H1 (cell line): Measurements from ENCODE around the gene BAZ2A. TPM values are rescaled to one million over a fixed set of nuclear protein-coding genes. Genes with fewer than 3 reads are reported as not detected.

Source experiments
- CTCF ChIA-PET: fragments of 300-600 bp; sonication (Branson Sonifier 250); formaldehyde crosslinking; loops from one replicate; lab custom pipeline; 2021; ENCODE audit not compliant: partially characterized antibody; lab: Charles Lee
- POLR2A ChIA-PET: fragments of 300-600 bp; sonication (Branson Sonifier 250); formaldehyde crosslinking; loops from one replicate; lab custom pipeline; 2021; ENCODE audit warnings: inconsistent platforms; ENCODE audit not compliant: partially characterized antibody; lab: Charles Lee
- DNase-seq, 2 experiments: peaks; one replicate each; pipeline versions ENCODE4 v3.0.0 to v3.0.0-alpha.2; 2010 to 2022; ENCODE audit warnings: low spot score in 2 of 2, low read depth in 1 of 2, mixed read lengths in 1 of 2
- FAIRE-seq: peaks from 2 replicates; lab custom pipeline; 2011; peaks lifted over from hg19 to GRCh38; lab: Jason Lieb, UNC
- H2AFZ ChIP-seq: 2 replicates; pipeline ENCODE4 v1.8.1; 2012; ENCODE audit warnings: low read length, inconsistent platforms
- H2AK5ac ChIP-seq: 2 replicates; pipeline ENCODE4 v1.6.1; 2013; ENCODE audit warnings: low read depth, low read length
- H2BK120ac ChIP-seq: replicated peaks from 2 replicates; pipeline ENCODE3; 2013; ENCODE audit warnings: low read depth, low read length, inconsistent platforms
- H2BK12ac ChIP-seq: 2 replicates; pipeline ENCODE4 v1.6.1; 2013; ENCODE audit warnings: low read depth, low read length
- H2BK15ac ChIP-seq: 2 replicates; pipeline ENCODE4 v1.6.1; 2013; ENCODE audit warnings: low read length
- H2BK20ac ChIP-seq: 2 replicates; pipeline ENCODE4 v1.6.1; 2013; ENCODE audit warnings: low read length
- H2BK5ac ChIP-seq: 2 replicates; pipeline ENCODE4 v1.6.1; 2013; ENCODE audit warnings: low read depth, low read length
- H3K14ac ChIP-seq: 2 replicates; pipeline ENCODE4 v1.6.1; 2013; ENCODE audit warnings: inconsistent platforms; ENCODE audit not compliant: insufficient read length
- H3K18ac ChIP-seq: 2 replicates; pipeline ENCODE4 v1.6.1; 2013; ENCODE audit warnings: low read length; ENCODE audit errors: extremely low read depth
- H3K23ac ChIP-seq: 2 replicates; pipeline ENCODE4 v1.6.1; 2013; ENCODE audit warnings: inconsistent platforms; ENCODE audit not compliant: insufficient read length
- H3K23me2 ChIP-seq: 2 replicates; pipeline ENCODE4 v1.6.1; 2013; ENCODE audit warnings: low read depth, low read length
- H3K27ac ChIP-seq: 2 replicates; pipeline ENCODE4 v1.6.1; 2011; ENCODE audit warnings: low read depth, low read length, inconsistent platforms
- H3K27me3 ChIP-seq, 4 experiments: replicated peaks in 1 of 4; 1 replicate in 1 of 4; 2 replicates in 3 of 4; pipeline versions ENCODE4 v1.6.1 to v1.8.1; 2011 to 2013; ENCODE audit warnings: low read length in 3 of 4, mild to moderate bottlenecking in 3 of 4, inconsistent platforms in 2 of 4, mixed read lengths in 2 of 4, moderate library complexity in 1 of 4; ENCODE audit not compliant: control insufficient read depth in 3 of 4, insufficient read depth in 3 of 4; ENCODE audit errors: extremely low read depth in 1 of 4
- H3K36me3 ChIP-seq, 4 experiments: 2 replicates each; pipeline versions ENCODE4 v1.6.1 to v1.8.1; 2011 to 2013; ENCODE audit warnings: mild to moderate bottlenecking in 4 of 4, low read length in 3 of 4, moderate library complexity in 2 of 4, control low read depth in 1 of 4, inconsistent platforms in 1 of 4; ENCODE audit not compliant: insufficient read depth in 4 of 4, control insufficient read depth in 2 of 4
- H3K4ac ChIP-seq: replicated peaks from 2 replicates; pipeline ENCODE3; 2013; ENCODE audit warnings: low read length, low read depth, mixed read lengths, inconsistent platforms; ENCODE audit not compliant: insufficient read length
- H3K4me1 ChIP-seq, 4 experiments: replicated peaks in 1 of 4; 1 replicate in 1 of 4; 2 replicates in 3 of 4; pipeline versions ENCODE4 v1.6.1 to v1.8.1; 2011 to 2013; ENCODE audit warnings: low read length in 3 of 4, inconsistent platforms in 2 of 4, mixed read lengths in 1 of 4; ENCODE audit not compliant: insufficient read depth in 4 of 4, control insufficient read depth in 3 of 4
- H3K4me2 ChIP-seq, 2 experiments: 2 replicates each; pipeline versions ENCODE4 v1.6.1 to v1.8.1; 2011 to 2013; ENCODE audit warnings: low read depth in 2 of 2, low read length in 2 of 2, control low read depth in 1 of 2, inconsistent platforms in 1 of 2, mild to moderate bottlenecking in 1 of 2; ENCODE audit not compliant: insufficient read depth in 1 of 2
- H3K4me3 ChIP-seq, 4 experiments: fragments of 200-600, 300-600 bp in 1 of 4; sonication (generic), shearing (Covaris generic), sonication (Bioruptor Twin) in 1 of 4; 2 replicates each; pipeline versions ENCODE4 v1.5.1 to v1.8.1; 2011 to 2016; ENCODE audit warnings: low read length in 4 of 4, low read depth in 3 of 4, control low read depth in 2 of 4, inconsistent platforms in 2 of 4, mild to moderate bottlenecking in 2 of 4, mixed read lengths in 1 of 4, moderate library complexity in 1 of 4; ENCODE audit not compliant: insufficient read depth in 2 of 4; ENCODE audit errors: extremely low read depth in 1 of 4
- H3K56ac ChIP-seq: replicated peaks from 2 replicates; pipeline ENCODE3; 2013; ENCODE audit warnings: low read depth, mild to moderate bottlenecking, mixed read lengths, low read length, inconsistent platforms; ENCODE audit not compliant: insufficient read length
- H3K79me1 ChIP-seq: 2 replicates; pipeline ENCODE4 v1.6.1; 2013; ENCODE audit warnings: low read depth, low read length, control low read depth
- H3K79me2 ChIP-seq, 2 experiments: 2 replicates each; pipeline versions ENCODE4 v1.6.1 to v1.8.1; 2012 to 2013; ENCODE audit warnings: low read length in 2 of 2, mild to moderate bottlenecking in 2 of 2, inconsistent platforms in 1 of 2; ENCODE audit not compliant: insufficient read depth in 2 of 2, control insufficient read depth in 1 of 2
- H3K9ac ChIP-seq, 4 experiments: replicated peaks in 1 of 4; 1 replicate in 1 of 4; 2 replicates in 3 of 4; pipeline versions ENCODE4 v1.6.1 to v1.8.1; 2011 to 2013; ENCODE audit warnings: low read depth in 3 of 4, low read length in 3 of 4, control low read depth in 2 of 4, mild to moderate bottlenecking in 2 of 4, moderate library complexity in 2 of 4, inconsistent platforms in 1 of 4; ENCODE audit errors: extremely low read depth in 1 of 4
- H3K9me3 ChIP-seq, 2 experiments: 2 replicates each; pipeline versions ENCODE4 v1.6.1 to v1.8.1; 2012 to 2013; ENCODE audit warnings: mild to moderate bottlenecking in 2 of 2, moderate library complexity in 2 of 2, control low read depth in 1 of 2, inconsistent platforms in 1 of 2, low read depth in 1 of 2, low read length in 1 of 2, mixed read lengths in 1 of 2; ENCODE audit not compliant: insufficient read depth in 2 of 2
- H4K20me1 ChIP-seq, 2 experiments: replicated peaks in 1 of 2; 2 replicates each; pipeline versions ENCODE3 to v1.8.1; 2011 to 2013; ENCODE audit warnings: inconsistent platforms in 2 of 2, low read length in 2 of 2, mild to moderate bottlenecking in 1 of 2; ENCODE audit not compliant: insufficient read depth in 2 of 2, control insufficient read depth in 1 of 2
- H4K5ac ChIP-seq: 2 replicates; pipeline ENCODE4 v1.6.1; 2013; ENCODE audit warnings: low read length, low read depth, mixed read lengths, inconsistent platforms; ENCODE audit not compliant: insufficient read length
- H4K8ac ChIP-seq: 2 replicates; pipeline ENCODE4 v1.8.0; 2013; ENCODE audit warnings: mild to moderate bottlenecking, moderate library complexity, low read length, inconsistent platforms; ENCODE audit not compliant: insufficient read depth; ENCODE audit errors: extremely low read depth
- H4K91ac ChIP-seq: replicated peaks from 2 replicates; pipeline ENCODE3; 2013; ENCODE audit warnings: low read length, mixed read lengths, inconsistent platforms; ENCODE audit not compliant: insufficient read length
- ASH2L ChIP-seq: fragments of 200-600, 300-600 bp; sonication (generic); IDR thresholded peaks from one replicate; pipeline ENCODE4 v1.7.1; 2017; ENCODE audit warnings: low read length
- CBX8 ChIP-seq: fragments of 300-800, 300-1000 bp; sonication (generic); IDR thresholded peaks from 2 replicates; pipeline ENCODE4 v1.7.1; 2016; ENCODE audit warnings: low read depth, low read length, borderline replicate concordance
- CEBPB ChIP-seq: IDR thresholded peaks from 2 replicates; pipeline ENCODE4 v1.6.1; 2012; ENCODE audit warnings: low read depth, low read length
- CHD1 ChIP-seq: IDR thresholded peaks from 2 replicates; pipeline ENCODE4 v1.6.1; 2012; ENCODE audit warnings: low read depth, low read length, improper control_type of control experiment
- HDAC2 ChIP-seq, 2 experiments: fragments of 300-600 bp in 1 of 2; sonication (generic) in 1 of 2; IDR thresholded peaks; 2 replicates each; pipeline ENCODE4 v1.6.1; 2011 to 2012; ENCODE audit warnings: low read depth in 2 of 2, low read length in 2 of 2, mild to moderate bottlenecking in 2 of 2, moderate library complexity in 2 of 2, borderline replicate concordance in 1 of 2, inconsistent platforms in 1 of 2
- MAFK ChIP-seq: IDR thresholded peaks from 2 replicates; pipeline ENCODE4 v1.6.1; 2012; ENCODE audit warnings: low read depth, mild to moderate bottlenecking, improper control_type of control experiment, low read length
- NANOG ChIP-seq: IDR thresholded peaks from 2 replicates; pipeline ENCODE4 v1.6.1; 2011; ENCODE audit warnings: low read length, low read depth, mild to moderate bottlenecking, inconsistent platforms; ENCODE audit not compliant: insufficient read depth, poor library complexity, severe bottlenecking
- PHF8 ChIP-seq: fragments of 200-600 bp; sonication (generic); conservative IDR thresholded peaks from 2 replicates; pipeline ENCODE4 v1.7.1; 2012; ENCODE audit warnings: low read depth, mild to moderate bottlenecking, inconsistent platforms, low read length, moderate library complexity
- POLR2AphosphoS5 ChIP-seq: IDR thresholded peaks from 2 replicates; pipeline ENCODE4 v1.6.1; 2011; ENCODE audit warnings: low read depth, low read length
- SP1 ChIP-seq: IDR thresholded peaks from 2 replicates; pipeline ENCODE4 v1.6.1; 2011; ENCODE audit warnings: low read depth, low read length
- SP4 ChIP-seq: IDR thresholded peaks from 2 replicates; pipeline ENCODE4 v1.6.1; 2012; ENCODE audit warnings: low read length, inconsistent platforms
- SRF ChIP-seq: IDR thresholded peaks from 2 replicates; pipeline ENCODE4 v1.6.1; 2011; ENCODE audit warnings: mild to moderate bottlenecking, low read depth, low read length, moderate library complexity
- TAF7 ChIP-seq: optimal IDR thresholded peaks from 2 replicates; pipeline ENCODE3; 2011; ENCODE audit warnings: low read depth, mild to moderate bottlenecking, inconsistent platforms, low read length, moderate library complexity, borderline replicate concordance
- WGBS, 2 experiments: shearing (Covaris generic) in 1 of 2; methylation state at CpG; one replicate each; pipeline versions ENCODE4 v1.1.6 to v1.1.7; 2013 to 2015; ENCODE audit warnings: low lambda C conversion rate in 2 of 2, mixed read lengths in 2 of 2, inconsistent platforms in 1 of 2, low coverage in 1 of 2, missing lambda C conversion rate in 1 of 2; ENCODE audit not compliant: insufficient replicate concordance in 2 of 2, insufficient coverage in 1 of 2, insufficient read length in 1 of 2; ENCODE audit errors: extremely low coverage in 1 of 2, missing lambda C conversion rate in 1 of 2; 5-methylcytosine and 5-hydroxymethylcytosine counted together
- polyA plus RNA-seq, 7 experiments: library from polyadenylated mRNA; depleted of rRNA in 3 of 7; stranded (reverse) in 5 of 7; unstranded in 2 of 7; fragments of >200 nt in 5 of 7; fragments of 200-250 nt in 2 of 7; gene quantifications; 1 replicate in 5 of 7; 2 replicates in 1 of 7; 4 replicates in 1 of 7; pipeline versions ENCODE4 v1.2.1 to v1.2.3, GENCODE V29; 2011 to 2013; ENCODE audit warnings: missing spikeins in 2 of 7, mixed read lengths in 2 of 7
- total RNA-seq: library from RNA; stranded (reverse); fragmentation: NEBNext Ultra II Directional; extraction: Animal tissue kit (Norgen Biotek cat#: 25700); gene quantifications from 2 replicates; pipeline ENCODE4 v1.2.1, GENCODE V29; 2021
- TF ChIP-seq, protein P1 (sequence below): IDR thresholded peaks from 2 replicates; pipeline ENCODE4 v1.6.1; 2012; ENCODE audit warnings: low read length, inconsistent platforms

Gene BAZ2A
- total and polyA plus RNA-seq, 2 of the 8 experiments (the other 6 are each of a cell fraction or from before 2014, with no cell fraction given) = 52.0 to 110 TPM

DNA sequence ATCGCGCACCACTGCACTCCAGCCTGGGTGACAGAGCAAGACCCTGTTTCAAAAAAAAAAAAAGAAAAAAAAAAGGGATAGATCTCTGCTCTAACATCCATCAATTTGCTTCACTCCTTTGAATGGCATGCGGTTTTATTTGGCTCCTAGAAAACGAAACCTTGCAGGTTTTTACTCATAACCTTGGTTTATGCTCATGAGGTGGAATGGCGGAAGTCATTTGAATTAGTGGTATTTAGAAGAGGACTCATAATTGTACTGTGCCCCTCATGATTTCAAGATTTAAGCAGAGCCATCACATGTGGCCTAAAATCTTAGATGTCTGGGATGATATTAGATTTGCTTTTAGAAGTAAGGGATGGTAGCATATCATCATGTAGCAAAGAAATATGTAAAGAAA is 79.1 kb downstream of the BAZ2A start:
- Histone ChIP-seq H3K18ac (no peak overlapping the region), H3K4me1 (no peaks in the 10 kb centered on the region), H3K23ac (no peak overlapping the region), H3K56ac (no peak overlapping the region), H4K8ac (no peak overlapping the region), H3K79me2 (no peaks in the 10 kb centered on the region), H3K79me1 (no peaks in the 10 kb centered on the region; the same call in 1 of the 2 replicates), H4K5ac (no peak overlapping the region), H4K20me1 (no peaks in the 10 kb centered on the region), H3K27ac (no peak overlapping the region), H3K23me2 (no peaks in the 10 kb centered on the region), H3K27me3 (no peaks in the 10 kb centered on the region), H3K4me2 (no peak overlapping the region), H3K4me3 (no peak overlapping the region), H2AFZ (no peak overlapping the region), H2BK5ac (no peak overlapping the region), H2AK5ac (no peak overlapping the region), H2BK12ac (no peak overlapping the region), H3K4ac (no peak overlapping the region), H3K9ac (no peak overlapping the region), H2BK120ac (no peak overlapping the region), H2BK15ac (no peak overlapping the region), H4K91ac (no peak overlapping the region), H3K36me3 (no peaks in the 10 kb centered on the region), H3K9me3 (no peaks in the 10 kb centered on the region), H2BK20ac (no peak overlapping the region), H3K14ac (no peak overlapping the region)
- ChIA-PET POLR2A (no interaction called here), CTCF (interaction anchor here (0.7 kb wide), 1 partner anchor 36 kb away, joined by 3 read pairs; no protein-coding TSS in a partner anchor)
- FAIRE-seq = no peak
- DNase-seq = no peak
- WGBS, 2 experiments = 91% methylated on average over 5 of the region's 5 CpGs; no CpG with 5 or more reads in 1 of the 2 experiments
- TF ChIP-seq NANOG = no peak
- no peak for TF ChIP-seq HDAC2 (IDR thresholded peaks at IDR 0.05; ENCODE audit: borderline replicate concordance in 1 of 2, low read depth in 2 of 2, low read length in 2 of 2)
- no peak for TF ChIP-seq MAFK
- no peak for TF ChIP-seq TAF7
- TF ChIP-seq, protein P1, sequence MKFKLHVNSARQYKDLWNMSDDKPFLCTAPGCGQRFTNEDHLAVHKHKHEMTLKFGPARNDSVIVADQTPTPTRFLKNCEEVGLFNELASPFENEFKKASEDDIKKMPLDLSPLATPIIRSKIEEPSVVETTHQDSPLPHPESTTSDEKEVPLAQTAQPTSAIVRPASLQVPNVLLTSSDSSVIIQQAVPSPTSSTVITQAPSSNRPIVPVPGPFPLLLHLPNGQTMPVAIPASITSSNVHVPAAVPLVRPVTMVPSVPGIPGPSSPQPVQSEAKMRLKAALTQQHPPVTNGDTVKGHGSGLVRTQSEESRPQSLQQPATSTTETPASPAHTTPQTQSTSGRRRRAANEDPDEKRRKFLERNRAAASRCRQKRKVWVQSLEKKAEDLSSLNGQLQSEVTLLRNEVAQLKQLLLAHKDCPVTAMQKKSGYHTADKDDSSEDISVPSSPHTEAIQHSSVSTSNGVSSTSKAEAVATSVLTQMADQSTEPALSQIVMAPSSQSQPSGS = no peak
- no peak for TF ChIP-seq CHD1
- TF ChIP-seq SP4 = no peak
- TF ChIP-seq CBX8 = no peak
- no peak for TF ChIP-seq PHF8
- no peak for TF ChIP-seq ASH2L
- no peak for TF ChIP-seq CEBPB
- no peak for TF ChIP-seq SP1
- TF ChIP-seq SRF = no peak
- TF ChIP-seq POLR2AphosphoS5 = no peak
